VCaP (cell line): Measurements from ENCODE around the gene ZDHHC8.

Experiments
- H3K27ac ChIP-seq: fragments of 450-650 bp; 2 replicates; pipeline ENCODE4 v1.5.1; 2017
- CTCF ChIP-seq: fragments of 450-650 bp; conservative IDR thresholded peaks from 2 replicates; pipeline ENCODE4 v1.5.1; 2017; ENCODE audit warnings: mild to moderate bottlenecking, moderate library complexity

Gene ZDHHC8

GRCh38 chr22:20126284-20127029 is 5.1 kb upstream of the ZDHHC8 start:
- no peak for TF ChIP-seq CTCF
- 0 out of 2 replicates have a peak overlapping the region, but pooled peaks have one; percentile 4 for H3K27ac ChIP-seq

DNA sequence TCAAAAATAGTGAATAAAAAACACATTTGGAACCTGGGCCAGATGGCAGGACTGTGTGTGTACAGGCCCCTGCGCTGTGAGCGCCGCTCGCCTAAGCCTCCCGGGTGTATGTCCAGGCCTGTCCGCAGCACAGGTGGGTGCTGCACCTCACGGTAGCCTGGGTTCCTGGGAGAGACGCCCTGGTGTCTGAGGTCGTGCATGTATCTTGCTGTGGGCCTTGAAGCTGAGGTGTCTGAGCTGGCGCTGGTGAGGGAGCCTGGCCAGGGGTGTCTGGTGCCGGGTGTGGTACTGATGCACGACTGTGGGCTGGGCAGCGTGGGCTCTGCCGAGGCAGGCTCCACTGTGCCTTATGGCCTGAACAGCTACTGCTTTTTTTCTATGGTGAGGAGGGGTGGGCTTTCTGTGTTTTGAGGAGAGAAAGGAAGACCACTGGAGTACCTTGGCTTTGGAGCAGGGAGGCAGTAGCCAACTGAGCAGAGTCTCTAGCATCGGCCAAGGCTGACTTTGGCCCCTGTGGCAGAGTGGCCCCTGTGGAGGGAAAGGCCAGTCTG is 4.2 kb upstream of the ZDHHC8 start:
- H3K27ac ChIP-seq: no peak overlapping the region
- TF ChIP-seq CTCF: no peak

- no peak for TF ChIP-seq CTCF
- H3K27ac ChIP-seq: peak overlapping the region; percentile 92; the same call in 1 of the 2 replicates
Observed at GRCh38 chr22:20127869-20128618, 3.6 kb upstream of the ZDHHC8 start.

GRCh38 chr22:20128619-20128901 is 3.0 kb upstream of the ZDHHC8 start:
- TF ChIP-seq CTCF: no peak

DNA sequence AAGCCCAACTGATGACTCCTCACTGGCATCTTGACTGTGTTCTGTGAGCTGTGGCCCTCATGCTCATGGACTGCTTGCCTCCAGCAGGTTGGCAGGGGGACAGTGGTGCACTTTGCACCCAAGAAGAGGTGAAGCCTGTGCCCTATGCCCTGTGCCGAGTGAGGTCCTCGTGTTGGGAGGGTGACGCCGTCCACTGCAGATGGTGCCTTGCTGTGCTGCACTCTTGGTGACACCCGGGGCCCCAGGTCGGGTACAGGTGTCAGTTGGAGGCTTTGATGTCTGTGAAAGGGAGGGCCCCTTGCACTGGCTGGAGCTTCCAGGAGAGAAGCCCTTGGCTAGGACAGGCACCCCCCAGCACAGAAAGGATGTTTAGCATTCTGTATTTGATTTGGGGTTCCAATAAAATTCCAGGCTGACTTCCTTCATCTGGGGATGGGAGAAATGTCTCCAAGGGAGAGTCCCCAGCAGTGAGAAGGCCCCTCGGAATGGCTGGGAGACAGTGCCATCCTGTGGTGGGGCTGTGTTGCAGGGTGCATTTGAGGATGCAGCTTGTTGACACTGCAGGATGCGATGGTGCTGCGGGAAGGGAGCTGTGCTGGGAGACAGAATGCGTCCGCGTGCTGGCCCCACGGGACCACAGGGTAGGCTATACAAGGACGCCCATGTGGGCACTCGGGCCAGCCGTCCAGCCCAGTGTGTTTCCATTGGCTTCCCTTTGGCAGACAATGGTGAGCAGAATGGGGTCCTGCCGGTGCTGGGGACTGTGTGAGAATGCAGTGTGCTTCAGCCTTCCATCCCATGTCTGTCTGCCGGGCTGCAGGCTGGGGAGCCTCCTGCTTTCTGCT is 2.5 kb upstream of the ZDHHC8 start:
- peak; percentile 52 for TF ChIP-seq CTCF
- H3K27ac ChIP-seq: peak overlapping the region; percentile 92; the same call in 1 of the 2 replicates

More at GRCh38 chr22:20128619-20128901, 3.0 kb upstream of the ZDHHC8 start:
- peak overlapping the region; percentile 92; the same call in 1 of the 2 replicates for H3K27ac ChIP-seq

DNA sequence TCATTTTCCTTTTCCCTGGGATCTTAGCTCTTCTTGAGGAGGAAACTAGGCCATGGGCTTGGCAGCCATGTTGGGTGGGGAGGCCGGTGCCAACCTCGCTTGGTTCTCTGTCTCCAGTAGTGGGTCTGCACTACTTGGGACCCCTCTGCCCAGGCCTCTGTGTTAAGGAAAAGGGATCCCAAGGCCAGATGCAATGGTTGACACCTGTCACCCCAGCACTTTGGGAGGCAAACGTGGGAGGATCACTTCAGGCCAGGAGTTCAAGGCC is 1.9 kb upstream of the ZDHHC8 start:
- peak overlapping the region; percentile 92; the same call in 1 of the 2 replicates for H3K27ac ChIP-seq
- no peak for TF ChIP-seq CTCF

DNA sequence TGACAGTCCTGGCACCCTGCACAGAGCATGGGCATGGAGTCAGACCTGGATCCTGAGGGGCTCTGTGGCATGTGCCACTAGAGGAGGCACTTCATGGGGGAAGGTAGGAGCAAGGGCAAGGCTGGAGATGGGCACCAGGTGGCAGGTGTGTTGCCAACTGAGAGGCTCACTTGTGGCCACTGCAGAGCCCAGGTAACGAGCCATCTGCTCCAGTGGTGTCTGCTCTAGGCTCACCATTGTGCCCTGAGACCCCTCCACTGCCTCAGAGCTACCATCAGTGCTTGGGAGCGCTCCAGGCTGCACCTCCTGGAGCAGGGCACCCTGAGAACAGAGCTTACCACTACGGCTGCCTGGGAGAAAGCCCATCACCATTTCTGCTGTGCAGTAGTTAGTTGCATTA is 1.3 kb upstream of the ZDHHC8 start:
- peak overlapping the region; percentile 92 for H3K27ac ChIP-seq
- TF ChIP-seq CTCF: peak; percentile 46
